Thymus (tissue), 11 donors: Measurements from ENCODE around the gene SDR39U1. TPM values are rescaled to one million over a fixed set of nuclear protein-coding genes. Genes with fewer than 3 reads are reported as not detected.

Experiments used
- DNase-seq, 9 donors: peaks; one replicate each; pipeline ENCODE4 v3.0.0-alpha.2; 2013; ENCODE audit warnings: low spot score in 9 of 9, low read depth in 6 of 9, missing footprints in 1 of 9
- H3K27ac ChIP-seq, 2 donors: one replicate each; pipeline ENCODE4 v1.5.1; 2013; ENCODE audit warnings: control low read depth in 1 of 2, low read depth in 1 of 2, low read length in 1 of 2, mild to moderate bottlenecking in 1 of 2, moderate library complexity in 1 of 2
- H3K27me3 ChIP-seq, 2 donors: one replicate each; pipeline ENCODE4 v1.5.1; 2013; ENCODE audit warnings: low read length in 1 of 2; ENCODE audit not compliant: control insufficient read depth in 2 of 2, insufficient read depth in 1 of 2
- H3K36me3 ChIP-seq, 2 donors: one replicate each; pipeline ENCODE4 v1.5.1; 2013; ENCODE audit warnings: low read length in 1 of 2, mild to moderate bottlenecking in 1 of 2, moderate library complexity in 1 of 2; ENCODE audit not compliant: control insufficient read depth in 2 of 2, insufficient read depth in 2 of 2
- H3K4me1 ChIP-seq, 2 donors: one replicate each; pipeline ENCODE4 v1.5.1; 2013; ENCODE audit warnings: low read length in 2 of 2; ENCODE audit not compliant: control insufficient read depth in 2 of 2, insufficient read depth in 2 of 2
- H3K4me3 ChIP-seq, 2 donors: one replicate each; pipeline ENCODE4 v1.5.1; 2013; ENCODE audit warnings: low read length in 2 of 2, control low read depth in 1 of 2, mild to moderate bottlenecking in 1 of 2
- H3K9me3 ChIP-seq, 2 donors: one replicate each; pipeline ENCODE4 v1.5.1; 2013; ENCODE audit warnings: low read length in 1 of 2, mild to moderate bottlenecking in 1 of 2; ENCODE audit not compliant: control insufficient read depth in 2 of 2, insufficient read depth in 1 of 2
- WGBS: extraction: QIAGEN DNeasy Blood & Tissue Kit; methylation state at CpG from one replicate; pipeline ENCODE4 v1.1.7; 2013; 5-methylcytosine and 5-hydroxymethylcytosine counted together
- polyA plus RNA-seq: library from polyadenylated mRNA; stranded (reverse); fragments of 200-250 nt; gene quantifications from one replicate; pipeline ENCODE4 v1.2.3, GENCODE V29; 2013
- total RNA-seq: library from RNA; stranded (reverse); fragments of 120-200 nt; gene quantifications from one replicate; pipeline ENCODE4 v1.2.4, GENCODE V29; 2013
- donor health status: healthy.

The SDR39U1 gene
- total and polyA plus RNA-seq, 2 donors, result 34.9 to 148 TPM

- H3K27me3 ChIP-seq, result peaks cover 0 to 16% of the 10 kb centered on the region in 2 donors
- no peak overlapping the region for H3K4me3 ChIP-seq
- peak overlapping the region in 1 of 2 donors; percentile 47 for H3K27ac ChIP-seq
- WGBS, result 44% methylated on average over 7 of the region's 7 CpGs
- peaks cover 5 to 38% of the 10 kb centered on the region in 2 donors for H3K4me1 ChIP-seq
- no peaks in the 10 kb centered on the region for H3K36me3 ChIP-seq
- DNase-seq, result no peak
- no peaks in the 10 kb centered on the region for H3K9me3 ChIP-seq
Observed at GRCh38 chr14:24398293-24398652, 44.3 kb downstream of the SDR39U1 start.

- no peaks in the 10 kb centered on the region for H3K36me3 ChIP-seq
- no peaks in the 10 kb centered on the region for H3K9me3 ChIP-seq
- H3K27ac ChIP-seq, result peak overlapping the region in 1 of 2 donors; percentile 47
- H3K27me3 ChIP-seq, result peaks cover 0 to 16% of the 10 kb centered on the region in 2 donors
- 86% methylated on average over 6 of the region's 6 CpGs for WGBS
- no peak overlapping the region for H3K4me3 ChIP-seq
- no peak for DNase-seq
- H3K4me1 ChIP-seq, result peaks cover 5 to 38% of the 10 kb centered on the region in 2 donors
Observed at GRCh38 chr14:24397639-24398292, 44.8 kb downstream of the SDR39U1 start.

- Histone ChIP-seq H3K27ac (peak overlapping the region in 1 of 2 donors; percentile 1), H3K4me1 (peaks cover 5 to 31% of the 10 kb centered on the region in 2 donors), H3K4me3 (no peak overlapping the region), H3K9me3 (no peaks in the 10 kb centered on the region), H3K27me3 (peaks cover 0 to 16% of the 10 kb centered on the region in 2 donors), H3K36me3 (no peaks in the 10 kb centered on the region)
- WGBS, result 54% methylated on average over 8 of the region's 8 CpGs
- no peak for DNase-seq
Observed at GRCh38 chr14:24395609-24396582, 46.7 kb downstream of the SDR39U1 start.

- H3K27ac ChIP-seq, result no peak overlapping the region
- WGBS, result 49% methylated on average over 3 of the region's 3 CpGs
Observed at GRCh38 chr14:24394275-24394674, 48.3 kb downstream of the SDR39U1 start.

GRCh38 chr14:24392325-24393091, 50.1 kb downstream of the SDR39U1 start:
- H3K9me3 ChIP-seq, result no peaks in the 10 kb centered on the region
- H3K36me3 ChIP-seq, result no peaks in the 10 kb centered on the region
- no peaks in the 10 kb centered on the region for H3K27me3 ChIP-seq
- 89% methylated on average over 8 of the region's 8 CpGs for WGBS
- no peak overlapping the region for H3K4me3 ChIP-seq
- H3K27ac ChIP-seq, result no peak overlapping the region
- DNase-seq, result no peak
- peaks cover 0 to 12% of the 10 kb centered on the region in 2 donors for H3K4me1 ChIP-seq

More at GRCh38 chr14:24394275-24394674, 48.3 kb downstream of the SDR39U1 start:
- no peaks in the 10 kb centered on the region for H3K9me3 ChIP-seq
- no peak overlapping the region for H3K4me3 ChIP-seq
- no peaks in the 10 kb centered on the region for H3K36me3 ChIP-seq
- peaks cover 3 to 24% of the 10 kb centered on the region in 2 donors for H3K4me1 ChIP-seq
- peaks cover 0 to 5% of the 10 kb centered on the region in 2 donors for H3K27me3 ChIP-seq
- DNase-seq, result no peak

- 54% methylated on average over 6 of the region's 6 CpGs for WGBS
- H3K27ac ChIP-seq, result no peak overlapping the region
Observed at GRCh38 chr14:24390701-24391468, 51.7 kb downstream of the SDR39U1 start.

More at GRCh38 chr14:24390701-24391468, 51.7 kb downstream of the SDR39U1 start:
- no peak for DNase-seq
- H3K27me3 ChIP-seq, result no peaks in the 10 kb centered on the region
- H3K36me3 ChIP-seq, result no peaks in the 10 kb centered on the region
- peaks cover 0 to 3% of the 10 kb centered on the region in 2 donors for H3K4me1 ChIP-seq
- no peaks in the 10 kb centered on the region for H3K9me3 ChIP-seq
- H3K4me3 ChIP-seq, result no peak overlapping the region

Other genes starting within 250 kb of the SDR39U1 start
- 18.2 TPM for gene TM9SF1, start 247.3 kb downstream of the SDR39U1 start, total RNA-seq
- gene TM9SF1, start 247.3 kb downstream of the SDR39U1 start, polyA plus RNA-seq, result 12.5 TPM
- not detected for gene TSSK4, start 237.1 kb downstream of the SDR39U1 start, total RNA-seq
- gene TSSK4, start 237.1 kb downstream of the SDR39U1 start, polyA plus RNA-seq, result 0.02 TPM
- 76.9 TPM for gene CHMP4A, start 229.3 kb downstream of the SDR39U1 start, total RNA-seq
- gene CHMP4A, start 229.3 kb downstream of the SDR39U1 start, polyA plus RNA-seq, result 151 TPM
- 47.9 TPM for gene MDP1, start 226.7 kb downstream of the SDR39U1 start, total RNA-seq
- gene MDP1, start 226.7 kb downstream of the SDR39U1 start, polyA plus RNA-seq, result 48.8 TPM
- 259 TPM for gene NEDD8, start 210.4 kb downstream of the SDR39U1 start, total RNA-seq
- 214 TPM for gene NEDD8, start 210.4 kb downstream of the SDR39U1 start, polyA plus RNA-seq
- 67.0 TPM for gene GMPR2, start 209.8 kb downstream of the SDR39U1 start, total RNA-seq
- gene GMPR2, start 209.8 kb downstream of the SDR39U1 start, polyA plus RNA-seq, result 53.6 TPM
- gene TINF2, start 200.2 kb downstream of the SDR39U1 start, total RNA-seq, result 68.8 TPM
- gene TINF2, start 200.2 kb downstream of the SDR39U1 start, polyA plus RNA-seq, result 81.6 TPM
- gene TGM1, start 179.6 kb downstream of the SDR39U1 start, total RNA-seq, result 1.5 TPM
- gene TGM1, start 179.6 kb downstream of the SDR39U1 start, polyA plus RNA-seq, result 41.0 TPM
- gene RABGGTA, start 171.2 kb downstream of the SDR39U1 start, total RNA-seq, result 14.8 TPM
- gene RABGGTA, start 171.2 kb downstream of the SDR39U1 start, polyA plus RNA-seq, result 40.4 TPM
- 10.2 TPM for gene DHRS1, start 143.0 kb downstream of the SDR39U1 start, total RNA-seq
- gene DHRS1, start 143.0 kb downstream of the SDR39U1 start, polyA plus RNA-seq, result 59.6 TPM
- 14.9 TPM for gene NOP9, start 142.9 kb downstream of the SDR39U1 start, total RNA-seq
- 7.9 TPM for gene NOP9, start 142.9 kb downstream of the SDR39U1 start, polyA plus RNA-seq
- 8.1 TPM for gene CIDEB, start 134.8 kb downstream of the SDR39U1 start, total RNA-seq
- gene CIDEB, start 134.8 kb downstream of the SDR39U1 start, polyA plus RNA-seq, result 13.4 TPM
- gene LTB4R2, start 132.6 kb downstream of the SDR39U1 start, total RNA-seq, result 5.5 TPM
- gene LTB4R2, start 132.6 kb downstream of the SDR39U1 start, polyA plus RNA-seq, result 6.5 TPM
- 4.4 TPM for gene LTB4R, start 131.3 kb downstream of the SDR39U1 start, total RNA-seq
- 73.3 TPM for gene LTB4R, start 131.3 kb downstream of the SDR39U1 start, polyA plus RNA-seq
- gene ADCY4, start 107.7 kb downstream of the SDR39U1 start, total RNA-seq, result 1.9 TPM
- gene ADCY4, start 107.7 kb downstream of the SDR39U1 start, polyA plus RNA-seq, result 17.6 TPM
- gene RIPK3, start 102.8 kb downstream of the SDR39U1 start, total RNA-seq, result 10.9 TPM
- gene RIPK3, start 102.8 kb downstream of the SDR39U1 start, polyA plus RNA-seq, result 15.2 TPM
- 16.6 TPM for gene NFATC4, start 74.6 kb downstream of the SDR39U1 start, total RNA-seq
- 79.8 TPM for gene NFATC4, start 74.6 kb downstream of the SDR39U1 start, polyA plus RNA-seq
- gene NYNRIN, start 43.8 kb downstream of the SDR39U1 start, total RNA-seq, result 3.1 TPM
- gene NYNRIN, start 43.8 kb downstream of the SDR39U1 start, polyA plus RNA-seq, result 4.3 TPM
- 2.8 TPM for gene CBLN3, start 13.1 kb downstream of the SDR39U1 start, total RNA-seq
- 9.5 TPM for gene CBLN3, start 13.1 kb downstream of the SDR39U1 start, polyA plus RNA-seq
- 35.3 TPM for gene KHNYN, start 12.8 kb downstream of the SDR39U1 start, total RNA-seq
- 28.9 TPM for gene KHNYN, start 12.8 kb downstream of the SDR39U1 start, polyA plus RNA-seq
- 0.28 TPM for gene CMA1, start 65.5 kb upstream of the SDR39U1 start, total RNA-seq
- gene CMA1, start 65.5 kb upstream of the SDR39U1 start, polyA plus RNA-seq, result 0.96 TPM
- 19.9 TPM for gene CTSG, start 133.5 kb upstream of the SDR39U1 start, total RNA-seq
- gene CTSG, start 133.5 kb upstream of the SDR39U1 start, polyA plus RNA-seq, result 4.8 TPM
- gene GZMH, start 166.9 kb upstream of the SDR39U1 start, total RNA-seq, result 0.57 TPM
- 3.1 TPM for gene GZMH, start 166.9 kb upstream of the SDR39U1 start, polyA plus RNA-seq
- 7.3 TPM for gene GZMB, start 191.4 kb upstream of the SDR39U1 start, total RNA-seq
- gene GZMB, start 191.4 kb upstream of the SDR39U1 start, polyA plus RNA-seq, result 7.0 TPM